Dermis blood vessel endothelial cell (primary cell): Measurements from ENCODE around the gene CNTNAP2. TPM values are rescaled to one million over a fixed set of nuclear protein-coding genes. Genes with fewer than 3 reads are reported as not detected.
A peak's percentile ranks its signal among the peaks of the same experiment; 100 is the strongest.

Experiments
- DNase-seq: peaks from one replicate; pipeline ENCODE4 v3.0.0; 2010
- total RNA-seq: library from RNA; depleted of rRNA; stranded (reverse); fragments of >200 nt; gene quantifications from 2 replicates; pipeline ENCODE4 v1.2.3, GENCODE V29; 2014

The CNTNAP2 gene
- total RNA-seq, 1 donor from 2014 or later = not detected

DNA sequence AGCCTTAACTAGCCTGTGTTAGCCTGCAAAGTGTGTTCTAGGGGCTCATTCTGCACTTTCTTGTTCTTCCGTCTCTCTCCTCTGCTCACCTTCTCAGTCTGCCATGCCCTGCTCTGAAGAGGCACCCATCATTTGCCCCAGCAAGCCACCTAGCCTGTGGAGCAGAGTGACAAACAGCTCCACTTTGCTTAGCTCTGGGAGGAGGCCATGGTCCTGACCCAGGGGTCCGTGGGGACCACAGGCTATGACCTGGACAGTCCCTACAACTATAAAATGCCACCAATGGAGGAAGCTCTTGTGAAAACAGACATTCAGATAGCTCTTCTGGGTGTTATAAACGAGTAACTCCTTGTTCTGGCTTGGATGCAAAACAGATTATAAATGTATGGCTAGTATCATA lies 1029.6 kb downstream of the CNTNAP2 start:
- no peak for DNase-seq

DNA sequence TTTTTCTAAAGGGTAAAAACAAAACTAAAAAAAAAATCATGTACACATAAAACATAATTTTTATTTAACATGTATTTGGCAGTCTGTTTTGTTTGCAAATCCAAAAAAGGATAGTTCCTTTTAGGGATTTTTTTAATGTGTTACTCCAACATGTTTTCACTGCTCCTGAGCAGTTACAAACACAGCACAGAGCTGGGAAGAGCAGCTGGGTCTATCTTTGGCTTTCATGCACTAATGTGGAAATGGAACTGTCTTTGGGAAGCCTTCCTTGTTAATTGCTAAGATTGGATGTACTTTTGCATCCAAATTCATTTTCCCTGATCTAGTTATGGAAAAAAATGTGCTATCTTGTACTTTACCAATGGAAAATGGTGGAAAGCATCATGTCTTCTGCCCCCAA lies 1035.1 kb downstream of the CNTNAP2 start:
- DNase-seq = no peak

DNA sequence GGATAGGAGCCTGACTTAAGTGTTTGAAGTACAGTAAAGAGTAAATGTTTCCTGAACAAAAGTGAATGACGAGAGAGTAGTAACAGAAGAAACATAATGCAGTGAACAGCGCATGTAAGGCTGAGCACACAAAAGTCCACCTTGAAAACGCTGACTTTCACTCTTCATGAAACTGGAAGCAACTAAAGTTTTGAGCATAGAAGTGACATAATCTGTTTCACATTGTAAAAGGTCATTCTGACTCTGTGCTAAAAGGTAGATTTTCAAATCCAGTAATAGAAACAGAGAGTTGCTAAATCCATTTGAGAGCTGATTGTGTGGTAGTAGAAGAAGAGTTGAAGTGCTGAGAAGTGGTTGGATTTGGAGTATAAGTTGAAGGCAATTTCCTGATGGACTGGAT lies 1037.0 kb downstream of the CNTNAP2 start:
- no peak for DNase-seq

DNA sequence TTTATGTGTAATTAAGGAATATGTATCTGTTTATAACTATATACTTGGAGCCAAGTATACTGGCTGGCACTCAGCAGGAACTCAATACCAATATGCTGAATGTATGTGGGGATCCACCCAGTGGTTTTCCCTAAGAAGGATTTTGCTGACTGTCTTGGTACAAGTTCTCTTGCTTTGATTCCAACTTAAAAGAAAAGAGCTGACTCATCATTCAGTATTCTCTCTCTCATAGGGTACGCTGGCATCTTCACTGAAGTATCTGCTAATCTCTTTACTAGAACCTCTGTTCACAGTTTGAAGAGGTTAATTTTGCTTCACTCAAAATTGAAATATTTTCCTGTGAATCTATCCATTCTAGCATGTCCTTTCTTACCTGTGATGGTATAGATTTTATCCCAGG lies 1044.8 kb downstream of the CNTNAP2 start:
- DNase-seq = no peak

DNA sequence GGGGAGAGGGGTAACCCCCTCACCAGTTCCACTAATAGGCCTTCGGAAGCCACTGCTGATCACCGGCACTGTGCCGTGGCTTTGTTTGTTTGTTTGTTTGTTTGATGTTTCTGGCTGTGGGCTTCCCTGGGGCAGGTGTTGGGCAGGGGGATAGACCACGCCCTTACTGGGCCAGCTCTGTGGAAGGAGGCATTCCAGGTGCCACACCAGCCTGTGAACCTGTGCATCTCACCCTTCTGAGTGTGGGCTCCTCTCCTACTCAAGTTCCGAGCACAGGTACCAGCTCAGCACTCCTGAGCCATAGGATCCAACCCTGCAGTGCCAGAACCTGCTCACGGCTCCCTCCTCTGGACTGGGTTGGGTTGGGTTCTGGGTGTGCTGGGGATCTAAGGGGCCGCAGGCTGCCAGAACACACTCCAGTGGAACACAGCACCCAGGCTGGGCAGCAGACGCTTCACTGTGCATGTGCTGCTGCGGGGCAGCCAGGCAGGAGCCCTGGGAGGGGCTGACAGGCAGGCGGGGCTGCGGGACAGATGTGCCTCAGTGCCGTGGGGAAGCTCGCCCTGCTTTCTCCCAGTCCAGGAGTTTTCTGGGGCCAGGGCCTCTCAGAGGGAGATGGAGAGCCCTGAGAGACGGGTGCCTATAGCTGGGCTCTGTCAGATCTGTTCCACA lies 1053.9 kb downstream of the CNTNAP2 start:
- no peak for DNase-seq

DNA sequence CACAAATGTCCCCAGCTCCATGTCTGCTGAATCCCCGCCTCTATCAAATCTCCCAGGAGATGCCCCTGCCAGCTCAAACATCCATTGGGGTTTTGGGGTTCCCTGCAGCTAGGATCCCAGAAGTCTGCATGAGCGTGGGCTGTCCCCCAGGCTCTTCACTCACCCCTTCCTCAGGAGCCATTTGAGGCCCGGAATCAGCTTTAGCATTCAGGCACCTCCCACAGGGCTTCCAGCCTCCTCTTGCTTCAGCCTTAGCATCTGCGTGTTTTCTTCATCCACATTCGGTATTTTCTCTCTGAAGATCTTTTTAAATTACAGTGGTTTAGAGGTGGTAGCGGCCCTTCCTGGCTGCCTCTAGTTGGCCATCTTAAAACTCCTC lies 1054.4 kb downstream of the CNTNAP2 start:
- no peak for DNase-seq

DNA sequence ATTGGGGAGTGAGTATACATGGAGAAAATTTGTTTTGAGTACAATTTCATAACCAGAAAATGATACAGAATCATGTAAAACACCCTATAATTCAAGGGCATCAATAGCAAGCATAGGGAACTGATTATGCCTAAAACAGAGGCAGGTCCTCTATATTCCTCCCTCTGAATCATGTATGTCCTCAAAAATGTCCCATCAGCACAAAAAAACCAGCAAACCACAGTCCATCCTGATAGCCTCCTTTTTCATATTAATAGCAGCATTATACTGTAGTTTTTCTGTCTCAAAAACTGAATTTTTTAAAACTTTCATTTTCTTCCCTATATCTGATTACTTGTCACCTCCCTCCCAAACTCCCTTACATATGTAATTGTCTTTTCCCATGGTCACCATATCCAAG lies 1057.3 kb downstream of the CNTNAP2 start:
- DNase-seq = no peak

DNA sequence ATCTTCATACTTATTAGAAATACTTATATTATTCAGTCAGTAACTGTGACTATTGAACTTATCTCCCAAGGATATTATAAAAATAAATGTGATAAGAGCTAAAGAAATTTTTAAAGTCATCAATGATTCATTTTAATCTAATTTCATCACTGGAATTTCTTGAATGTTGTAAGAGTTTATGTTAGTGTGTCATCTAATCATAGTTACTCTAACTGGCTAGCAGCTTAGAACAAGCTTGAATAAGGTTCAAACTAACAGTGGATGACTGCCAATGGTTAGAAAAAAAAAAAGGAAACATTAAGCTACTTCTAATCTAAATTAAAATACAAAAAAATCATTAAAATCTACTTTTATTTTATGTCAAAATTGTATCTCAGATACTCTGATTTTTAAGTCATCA lies 1066.3 kb downstream of the CNTNAP2 start:
- DNase-seq = no peak

DNA sequence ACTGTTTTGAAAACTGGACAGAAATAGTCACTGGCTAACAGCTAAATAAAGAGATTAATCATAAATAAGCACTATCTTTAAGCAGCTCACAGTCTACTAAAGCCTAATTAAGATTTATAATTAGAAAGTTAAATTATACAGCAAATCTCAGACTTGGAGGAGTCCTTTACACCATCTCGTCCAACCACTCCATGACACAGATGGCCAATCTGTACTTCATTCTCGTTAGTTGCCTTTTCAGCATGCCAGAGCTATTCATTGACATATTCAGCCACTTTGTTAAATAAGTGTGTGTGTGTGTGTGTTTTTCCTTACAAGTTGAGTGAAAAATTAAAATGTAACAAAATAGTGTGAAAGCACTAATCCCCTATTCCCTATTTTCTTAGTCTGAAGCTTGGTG lies 1066.7 kb downstream of the CNTNAP2 start:
- no peak for DNase-seq

DNA sequence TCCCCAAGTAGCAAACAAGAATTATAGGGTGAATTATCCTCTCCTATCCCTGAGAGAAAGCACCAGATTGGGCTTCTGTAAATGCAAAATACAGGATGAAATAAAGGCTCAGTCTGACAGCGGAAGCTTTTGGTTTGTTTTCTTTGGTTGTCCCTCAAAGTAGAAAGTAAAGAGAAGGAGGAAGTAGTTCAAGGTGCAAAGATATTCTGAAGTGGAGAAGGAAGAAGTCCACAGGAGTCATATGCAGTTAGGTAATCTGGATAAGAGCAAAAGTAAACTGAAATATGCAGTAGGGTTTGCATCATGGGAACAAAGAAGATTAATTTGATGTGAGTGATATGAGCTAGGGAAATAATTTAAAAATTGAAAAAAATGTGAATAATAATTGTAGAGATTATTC lies 1071.9 kb downstream of the CNTNAP2 start:
- no peak for DNase-seq

DNA sequence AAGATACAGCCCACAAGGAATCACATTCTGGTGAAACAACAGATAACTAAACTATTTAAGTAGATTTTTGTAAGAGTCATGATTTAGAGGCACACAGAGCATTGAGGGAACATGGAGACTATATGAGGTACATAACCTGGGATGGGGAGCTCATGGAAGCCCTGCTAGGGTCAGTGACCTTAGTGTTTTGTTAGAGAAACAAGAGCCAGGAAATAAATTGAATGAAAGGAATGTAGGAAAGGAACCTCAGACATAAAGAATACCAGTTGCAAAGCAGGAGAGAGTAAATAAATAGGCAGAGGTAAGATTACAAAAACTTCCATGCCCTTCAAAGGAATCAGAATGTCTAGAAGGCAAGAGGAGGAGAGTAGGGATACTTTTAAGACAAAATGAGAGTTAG lies 1076.9 kb downstream of the CNTNAP2 start:
- DNase-seq = no peak

DNA sequence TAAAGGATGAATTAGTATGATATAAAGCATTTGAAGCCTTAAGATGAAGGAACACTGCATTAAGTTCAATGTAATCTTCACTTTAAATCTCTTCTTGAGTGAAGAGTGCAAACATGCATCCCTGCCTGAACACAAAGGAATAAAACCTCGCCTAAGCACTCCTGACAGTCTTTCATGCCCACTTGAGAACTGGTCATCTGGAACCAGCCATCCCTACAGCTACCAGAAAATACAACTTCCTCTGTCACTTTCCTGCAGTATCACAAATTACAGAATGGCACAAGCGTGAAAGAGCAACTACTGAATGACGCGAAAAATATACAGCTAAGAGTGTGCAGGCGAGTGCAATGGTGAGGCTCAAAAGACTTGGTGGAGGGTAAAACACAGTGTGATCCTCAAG lies 1079.9 kb downstream of the CNTNAP2 start:
- DNase-seq = no peak

DNA sequence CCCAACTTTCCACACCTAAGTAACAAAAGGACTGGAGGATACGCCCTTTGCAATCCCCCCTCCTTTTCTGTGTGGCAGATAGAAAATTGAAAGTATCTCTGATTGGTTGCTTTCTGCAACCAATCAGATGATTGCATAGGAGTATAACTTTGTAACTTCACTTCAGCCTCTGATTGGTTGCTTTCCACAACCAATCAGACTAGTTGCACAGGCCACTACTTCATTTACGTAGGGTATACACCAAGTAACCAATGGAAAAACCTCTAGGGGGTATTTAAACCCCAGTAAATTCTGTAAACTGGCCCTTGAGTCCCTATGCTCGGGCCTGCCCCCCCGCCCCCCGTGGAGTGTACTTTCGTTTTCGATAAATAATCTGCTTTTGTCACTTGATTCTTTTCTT lies 1080.4 kb downstream of the CNTNAP2 start:
- no peak for DNase-seq

DNA sequence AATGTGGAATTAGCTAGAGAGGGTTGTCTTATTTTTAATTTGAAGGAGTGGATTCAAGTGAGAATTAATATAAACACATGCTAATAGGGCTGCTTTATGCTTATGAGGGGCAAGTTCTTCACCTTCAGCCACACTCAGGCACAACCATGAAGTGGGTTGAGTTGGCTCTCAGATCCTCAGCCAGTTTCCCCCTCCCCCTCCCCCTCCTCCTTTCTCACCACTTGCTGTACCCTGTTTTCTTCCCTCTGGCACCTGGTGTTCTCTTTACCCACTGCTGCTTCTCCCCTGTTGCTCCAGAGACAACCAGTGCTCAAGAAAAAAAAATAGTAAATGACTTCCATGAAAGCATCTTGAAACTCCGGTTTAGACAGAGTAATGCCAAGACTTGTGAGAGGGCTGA lies 1083.3 kb downstream of the CNTNAP2 start:
- no peak for DNase-seq

DNA sequence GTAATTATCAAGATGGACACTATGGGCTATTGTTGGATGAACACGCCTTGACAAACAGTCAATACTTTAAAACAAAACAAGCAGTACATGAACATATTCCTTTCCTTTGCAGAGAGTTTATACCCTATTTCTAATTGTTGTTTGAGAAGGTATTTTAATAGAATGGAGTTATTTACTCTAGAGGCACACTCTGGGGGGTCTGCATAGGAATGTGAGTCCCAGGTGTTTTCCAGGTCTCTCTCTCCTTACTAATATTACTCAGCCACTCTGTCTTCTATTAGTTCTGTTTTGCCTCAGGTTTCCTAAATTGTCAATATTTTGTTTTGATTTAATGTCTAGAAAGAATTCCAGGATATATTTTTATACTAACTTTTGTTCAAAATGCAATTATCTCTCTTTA lies 1091.4 kb downstream of the CNTNAP2 start:
- DNase-seq = no peak

DNA sequence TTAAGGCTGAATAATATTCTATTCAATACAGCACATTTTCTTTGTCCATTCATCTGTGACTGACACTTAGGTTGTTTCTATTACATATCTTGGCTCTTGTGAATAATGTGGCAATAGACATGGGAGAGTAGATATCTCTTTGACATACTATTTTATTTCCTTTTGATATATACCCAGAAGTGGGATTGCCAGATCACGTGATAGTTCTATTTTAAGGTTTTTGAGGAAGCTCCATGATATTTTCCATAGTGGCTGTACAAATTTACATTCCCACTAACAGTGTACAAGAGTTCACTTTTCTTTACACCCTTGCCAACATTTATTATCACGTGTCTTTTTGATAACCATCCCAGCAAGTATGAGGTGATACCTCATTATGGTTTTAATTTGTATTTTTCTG lies 1114.7 kb downstream of the CNTNAP2 start:
- no peak for DNase-seq

DNA sequence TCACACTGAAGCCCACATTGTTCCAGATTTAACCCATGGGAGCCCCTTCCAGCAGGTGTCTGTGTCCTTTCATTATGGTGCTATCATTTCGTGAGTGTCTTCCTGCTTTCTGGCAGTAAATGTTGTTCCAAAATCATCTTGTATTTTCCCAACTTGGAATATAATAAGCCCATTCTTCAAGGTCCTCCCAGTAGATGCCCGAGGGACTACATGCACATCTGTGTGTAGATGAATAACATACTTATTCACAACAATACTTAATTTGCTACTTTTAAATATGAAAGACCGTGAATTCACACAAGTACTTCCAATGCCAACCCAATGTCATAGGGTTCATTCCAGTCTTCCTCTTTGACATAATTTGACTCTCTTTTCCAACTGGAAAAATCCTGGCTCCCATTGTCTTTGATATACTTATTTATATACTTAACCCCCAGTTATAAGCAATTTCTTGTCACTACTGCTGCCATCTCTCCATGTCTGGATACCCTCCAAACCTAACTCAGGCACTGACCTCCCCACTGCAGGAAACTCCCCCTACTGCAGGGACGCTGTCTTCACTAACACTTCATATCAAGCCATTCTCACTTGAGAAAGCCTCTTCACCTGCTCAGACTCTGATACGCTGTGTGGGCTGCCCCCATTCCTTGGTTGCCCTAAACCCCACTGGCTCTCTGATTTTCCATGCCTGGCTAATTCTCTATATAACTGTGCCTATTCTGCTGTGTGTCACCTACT lies 1119.2 kb downstream of the CNTNAP2 start:
- no peak for DNase-seq

DNA sequence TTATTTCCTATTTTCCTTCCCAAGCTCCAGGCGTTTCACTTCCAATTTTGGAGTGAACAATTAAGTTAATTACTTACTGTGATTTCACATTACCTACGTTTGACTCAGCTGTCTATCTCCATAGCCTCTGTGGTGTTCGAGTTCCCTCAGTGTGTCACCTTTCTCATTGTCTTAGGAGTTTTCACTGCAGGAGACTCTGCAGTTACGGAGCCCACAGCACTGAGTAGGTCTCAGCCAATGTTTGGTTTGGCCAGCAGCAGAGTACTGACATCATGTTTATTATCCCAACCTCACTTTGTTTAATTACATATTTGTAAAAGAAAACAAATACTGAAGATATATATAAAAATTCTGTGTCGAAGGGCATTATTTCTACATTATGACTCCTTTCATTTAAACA lies 1123.9 kb downstream of the CNTNAP2 start:
- DNase-seq = no peak

DNA sequence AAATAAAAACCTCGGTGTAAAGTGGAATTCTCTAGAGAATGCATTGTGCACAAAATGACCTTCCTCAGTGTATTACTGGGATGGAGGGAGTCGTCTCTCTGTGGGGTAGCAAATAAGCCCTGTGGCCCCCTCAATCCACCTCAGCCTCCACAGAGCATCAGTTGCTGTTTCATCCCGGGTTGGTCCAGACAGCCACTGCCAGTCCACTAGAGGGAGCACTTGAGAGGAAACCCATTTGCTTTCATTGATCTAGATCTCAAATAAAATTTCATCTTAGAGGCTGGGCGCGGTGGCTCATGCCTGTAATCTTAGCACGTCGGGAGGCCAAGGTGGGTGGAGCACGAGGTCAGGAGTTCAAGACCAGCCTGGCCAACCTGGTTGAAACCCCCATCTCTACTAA lies 1128.7 kb downstream of the CNTNAP2 start:
- peak; percentile 9 for DNase-seq

DNA sequence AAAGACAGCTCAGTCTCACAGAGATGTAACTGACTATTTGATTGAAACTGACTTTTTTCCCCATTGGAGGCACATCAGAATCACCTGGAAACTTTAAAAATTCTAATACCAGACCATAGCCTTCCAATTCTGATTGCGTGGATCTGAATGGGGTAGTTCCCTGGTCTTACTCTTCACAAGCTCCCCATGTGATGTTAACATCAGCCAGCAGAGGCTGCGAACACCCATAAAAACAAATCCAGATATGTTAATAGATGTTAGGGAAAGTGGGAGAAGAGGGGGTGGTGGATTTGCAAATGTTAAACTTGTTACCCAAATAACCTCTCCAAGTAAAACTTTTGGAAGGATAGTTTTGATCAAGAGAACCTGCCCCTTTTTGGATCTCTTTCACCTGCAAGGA lies 1133.4 kb downstream of the CNTNAP2 start:
- no peak for DNase-seq

DNA sequence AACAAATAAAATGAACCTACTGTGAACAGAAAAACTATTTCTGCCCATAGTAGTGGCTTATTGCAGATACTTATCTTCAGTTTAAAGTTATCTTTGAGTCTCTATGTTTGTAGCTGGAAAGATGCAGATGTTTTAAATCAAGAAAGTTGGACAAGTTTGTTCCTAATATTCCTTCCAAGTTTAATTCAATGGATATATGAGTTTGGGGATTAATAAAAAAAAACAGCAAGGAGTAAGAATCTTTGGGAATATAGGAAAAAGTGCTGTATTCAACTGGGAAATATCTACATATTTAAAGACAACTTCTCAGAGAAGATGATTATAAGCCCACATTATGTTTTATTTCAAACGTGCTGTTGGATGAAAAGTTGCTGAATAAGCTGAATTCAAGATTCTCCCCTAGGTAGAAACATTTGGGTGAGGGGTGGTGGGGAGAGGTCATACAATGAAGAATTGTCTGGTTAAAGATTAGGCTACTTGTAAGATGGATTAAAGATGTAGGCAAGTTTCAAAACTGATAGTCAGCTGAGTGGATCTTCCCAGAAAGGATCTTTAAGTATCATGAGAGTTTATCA lies 1135.2 kb downstream of the CNTNAP2 start:
- no peak for DNase-seq

DNA sequence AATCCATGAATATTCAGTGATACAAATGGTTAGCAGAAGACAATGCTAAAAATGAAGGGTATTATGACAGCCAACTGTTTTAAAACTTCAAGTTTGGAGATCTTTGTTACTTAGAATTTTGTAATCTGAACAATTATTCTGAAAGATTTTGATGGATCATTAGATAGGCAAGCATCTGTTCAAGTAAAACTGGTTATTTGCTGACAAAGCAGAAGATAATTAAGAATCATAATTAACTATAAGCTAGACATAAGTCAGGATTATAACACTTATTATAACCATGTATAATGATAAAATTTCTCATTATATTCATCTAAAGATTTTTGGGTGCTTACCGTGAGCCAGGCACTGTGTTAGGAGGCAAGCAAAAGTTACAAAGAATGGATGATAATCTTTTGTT lies 1145.1 kb downstream of the CNTNAP2 start:
- no peak for DNase-seq

DNA sequence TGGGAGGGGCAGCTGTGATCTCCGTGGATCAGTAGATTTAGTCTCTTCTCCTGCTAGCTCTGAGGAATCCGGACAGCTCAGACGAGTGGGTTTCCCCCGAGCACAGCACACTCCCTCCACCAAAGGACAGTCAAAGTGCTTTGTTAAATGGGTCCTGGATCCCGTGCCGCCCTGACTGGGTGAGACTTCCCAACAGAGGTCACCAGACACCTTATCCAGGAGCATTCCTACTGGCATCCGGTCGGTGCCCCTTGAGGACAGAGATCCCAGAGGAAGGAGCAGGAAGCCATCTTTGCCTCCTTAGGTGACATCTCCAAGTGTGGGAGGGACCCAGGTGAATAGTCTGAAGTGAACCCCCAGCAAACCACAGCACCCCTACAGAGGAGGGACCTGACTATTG lies 1148.9 kb downstream of the CNTNAP2 start:
- DNase-seq = no peak

DNA sequence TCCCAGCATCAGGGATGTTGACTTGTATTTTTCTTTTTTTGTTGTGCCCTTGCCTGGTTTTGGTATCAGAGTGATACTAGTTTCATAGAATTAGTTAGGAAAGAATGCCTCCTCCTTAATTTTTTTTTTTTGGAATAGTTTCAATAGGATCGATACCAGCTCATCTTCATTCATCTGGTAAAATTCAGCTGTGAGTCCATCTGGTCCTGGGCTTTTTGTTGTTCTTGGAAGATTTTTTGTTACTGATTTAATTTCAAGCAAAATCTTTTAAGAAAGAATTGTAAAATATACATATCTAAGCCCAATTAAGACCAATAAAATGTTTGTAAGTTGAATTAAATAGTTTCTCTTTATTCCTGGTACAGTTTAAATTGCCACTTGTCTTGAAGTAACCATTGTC lies 1159.5 kb downstream of the CNTNAP2 start:
- DNase-seq = no peak
